Progenitor cell of endocrine pancreas (in vitro differentiated cells): ENCODE results near the gene RAB37. TPM values are rescaled to one million over a fixed set of nuclear protein-coding genes. Genes with fewer than 3 reads are reported as not detected.

Experiments
- DNase-seq: peaks from one replicate; pipeline ENCODE4 v3.0.0; 2021; ENCODE audit warnings: low spot score; ENCODE audit not compliant: unreplicated experiment
- H3K27ac Mint-ChIP-seq: 2 replicates; pipeline ENCODE4 v1.8.0; 2021; ENCODE audit warnings: mild to moderate bottlenecking, moderate library complexity, mixed read lengths
- H3K27me3 Mint-ChIP-seq: 2 replicates; pipeline ENCODE4 v1.8.0; 2021; ENCODE audit warnings: mixed read lengths
- H3K36me3 Mint-ChIP-seq: 2 replicates; pipeline ENCODE4 v1.8.0; 2022; ENCODE audit warnings: mixed read lengths; ENCODE audit not compliant: insufficient read depth
- H3K4me1 Mint-ChIP-seq: 2 replicates; pipeline ENCODE4 v1.8.0; 2021; ENCODE audit warnings: low read depth, mixed read lengths
- H3K4me3 Mint-ChIP-seq: 2 replicates; pipeline ENCODE4 v1.8.0; 2021; ENCODE audit warnings: low read depth, mild to moderate bottlenecking, moderate library complexity, mixed read lengths
- H3K9me3 Mint-ChIP-seq: 2 replicates; pipeline ENCODE4 v1.8.0; 2021; ENCODE audit warnings: low read depth, mixed read lengths
- total RNA-seq: library from RNA; stranded (reverse); gene quantifications from 2 replicates; pipeline ENCODE4 v1.2.1, GENCODE V29; 2021
- TF ChIP-seq, protein P1 (sequence below): fragments of 200-600 bp; sonication (generic); IDR thresholded peaks from one replicate; pipeline ENCODE4 v1.5.0; 2021; ENCODE audit warnings: antibody characterized with exemption, mild to moderate bottlenecking; ENCODE audit not compliant: unreplicated experiment

RAB37 gene
- total RNA-seq, 1 donor from 2014 or later = 3.2 TPM

DNA sequence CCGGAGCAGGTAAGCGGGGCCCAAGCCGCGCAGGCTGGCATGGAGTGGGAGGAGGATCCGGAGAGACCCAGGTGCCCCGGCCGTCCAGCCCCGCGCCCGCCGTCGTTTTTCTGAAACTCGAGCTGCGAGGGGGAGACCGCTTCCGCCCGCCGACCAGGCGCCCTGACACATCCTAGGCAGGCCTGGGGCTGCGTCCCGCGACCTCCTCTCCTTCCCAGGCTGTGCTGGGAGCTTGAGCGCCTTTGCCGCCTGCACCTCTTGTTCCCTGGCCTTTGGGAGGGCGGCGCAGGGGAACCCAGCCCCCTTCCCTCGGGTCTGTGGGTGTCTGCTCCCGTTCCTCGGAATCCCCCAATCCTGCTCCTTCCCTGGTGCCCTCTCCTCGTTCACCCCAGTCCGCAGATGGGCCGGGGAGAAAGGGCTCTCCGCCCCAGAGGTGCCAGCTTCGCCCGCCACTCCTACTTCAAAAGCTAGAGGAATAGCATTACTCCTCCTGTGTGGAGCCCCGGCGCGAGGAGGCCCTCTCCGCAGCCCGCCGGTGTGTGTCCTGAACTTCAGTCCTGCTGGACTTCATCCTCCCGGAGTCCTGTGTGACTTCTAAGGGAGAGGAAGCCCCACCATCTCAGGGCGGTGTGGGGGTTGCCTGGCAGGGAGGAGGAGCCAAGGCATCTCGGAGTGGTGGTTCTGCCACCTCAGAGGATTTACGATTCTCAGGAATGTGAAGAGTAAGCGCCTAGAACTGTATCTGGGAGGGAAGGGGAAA is 12.4 kb downstream of the RAB37 start:
- TF ChIP-seq, protein P1, sequence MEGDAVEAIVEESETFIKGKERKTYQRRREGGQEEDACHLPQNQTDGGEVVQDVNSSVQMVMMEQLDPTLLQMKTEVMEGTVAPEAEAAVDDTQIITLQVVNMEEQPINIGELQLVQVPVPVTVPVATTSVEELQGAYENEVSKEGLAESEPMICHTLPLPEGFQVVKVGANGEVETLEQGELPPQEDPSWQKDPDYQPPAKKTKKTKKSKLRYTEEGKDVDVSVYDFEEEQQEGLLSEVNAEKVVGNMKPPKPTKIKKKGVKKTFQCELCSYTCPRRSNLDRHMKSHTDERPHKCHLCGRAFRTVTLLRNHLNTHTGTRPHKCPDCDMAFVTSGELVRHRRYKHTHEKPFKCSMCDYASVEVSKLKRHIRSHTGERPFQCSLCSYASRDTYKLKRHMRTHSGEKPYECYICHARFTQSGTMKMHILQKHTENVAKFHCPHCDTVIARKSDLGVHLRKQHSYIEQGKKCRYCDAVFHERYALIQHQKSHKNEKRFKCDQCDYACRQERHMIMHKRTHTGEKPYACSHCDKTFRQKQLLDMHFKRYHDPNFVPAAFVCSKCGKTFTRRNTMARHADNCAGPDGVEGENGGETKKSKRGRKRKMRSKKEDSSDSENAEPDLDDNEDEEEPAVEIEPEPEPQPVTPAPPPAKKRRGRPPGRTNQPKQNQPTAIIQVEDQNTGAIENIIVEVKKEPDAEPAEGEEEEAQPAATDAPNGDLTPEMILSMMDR = no peak
- no peak for DNase-seq
- Mint-ChIP-seq H3K4me3 (peak overlapping the region; percentile 95), H3K27me3 (no peaks in the 10 kb centered on the region), H3K4me1 (peaks cover 45% of the 10 kb centered on the region), H3K27ac (peak overlapping the region; percentile 95), H3K9me3 (no peaks in the 10 kb centered on the region), H3K36me3 (peaks cover 7% of the 10 kb centered on the region)

DNA sequence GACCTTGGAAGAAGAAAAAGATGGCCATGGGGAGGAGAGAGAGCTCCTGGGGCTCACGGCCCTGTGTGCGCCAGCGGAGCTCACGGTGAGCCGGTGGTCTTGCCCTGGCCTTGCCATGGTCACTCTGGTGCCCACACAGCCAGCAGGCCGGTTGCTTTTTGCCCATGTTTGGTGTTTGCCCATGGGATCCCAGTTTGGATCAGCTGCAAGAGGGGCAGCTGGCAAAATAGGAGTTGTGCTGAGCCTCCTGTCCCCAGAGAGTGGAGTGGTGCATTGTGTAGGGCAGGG is 12.9 kb downstream of the RAB37 start:
- H3K9me3 Mint-ChIP-seq = no peaks in the 10 kb centered on the region
- H3K4me1 Mint-ChIP-seq = peaks cover 44% of the 10 kb centered on the region
- no peaks in the 10 kb centered on the region for H3K27me3 Mint-ChIP-seq
- no peak for DNase-seq
- peaks cover 7% of the 10 kb centered on the region for H3K36me3 Mint-ChIP-seq
- TF ChIP-seq, protein P1 = no peak
- peak overlapping the region; percentile 95 for H3K4me3 Mint-ChIP-seq
- peak overlapping the region; percentile 95 for H3K27ac Mint-ChIP-seq

DNA sequence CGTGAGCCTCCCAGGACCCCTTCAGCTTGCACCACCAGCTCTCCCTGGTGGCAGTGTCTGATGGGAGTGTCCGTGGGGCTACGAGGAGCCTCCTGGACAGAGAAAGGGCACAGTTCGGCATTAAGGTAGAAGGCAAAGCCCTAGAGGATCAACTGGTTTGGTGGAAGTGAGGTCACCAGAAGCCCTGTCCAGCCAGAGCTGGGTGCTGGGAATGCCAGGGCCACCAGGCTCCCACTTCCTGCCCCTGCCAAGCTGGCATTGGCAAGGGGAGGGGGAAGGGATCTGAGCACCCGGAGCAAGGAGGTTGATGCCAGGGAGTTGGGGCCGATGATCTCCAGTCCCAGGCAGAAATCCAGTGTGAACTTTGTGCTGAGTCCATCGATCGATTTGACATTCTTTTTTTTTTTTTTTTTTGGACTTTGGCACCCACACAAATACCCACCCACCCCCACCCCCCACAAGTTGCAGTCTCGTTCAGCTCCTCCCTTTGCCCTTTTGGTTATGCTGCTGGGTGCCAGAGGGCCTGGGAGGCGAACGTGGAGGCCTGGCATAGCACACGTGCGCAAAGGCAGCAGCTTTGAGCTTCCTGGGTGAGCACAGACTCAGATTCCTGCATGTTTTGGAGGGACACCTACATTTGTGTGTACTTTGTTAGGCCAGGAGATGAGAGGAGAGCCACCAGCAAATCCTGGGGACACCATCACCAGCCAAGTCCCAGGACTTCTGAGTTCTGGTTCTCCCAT is 13.4 kb downstream of the RAB37 start:
- Mint-ChIP-seq H3K4me3 (peak overlapping the region; percentile 95), H3K27ac (peak overlapping the region; percentile 95), H3K36me3 (peaks cover 7% of the 10 kb centered on the region), H3K4me1 (peaks cover 47% of the 10 kb centered on the region), H3K27me3 (no peaks in the 10 kb centered on the region), H3K9me3 (no peaks in the 10 kb centered on the region)
- no peak for DNase-seq
- TF ChIP-seq, protein P1 = no peak

DNA sequence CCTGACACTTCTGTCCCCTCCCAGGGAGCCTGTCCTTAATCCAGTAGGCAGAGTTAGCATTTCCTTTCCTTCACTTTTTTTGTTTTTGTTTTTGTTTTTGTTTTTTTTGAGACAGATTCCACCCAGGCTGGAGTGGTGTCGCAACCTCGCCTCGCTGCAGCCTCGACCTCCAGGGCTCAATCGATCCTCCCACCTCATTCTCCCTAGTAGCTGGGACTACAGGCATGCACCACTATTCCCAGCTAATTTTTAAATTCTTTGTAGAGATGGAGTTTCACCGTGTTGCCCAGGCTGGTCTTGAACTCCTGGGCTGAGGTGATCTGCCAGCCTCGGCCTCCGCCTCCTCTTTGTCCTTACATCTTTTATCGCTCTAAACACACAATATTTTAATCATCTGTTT is 15.4 kb downstream of the RAB37 start:
- Mint-ChIP-seq H3K27me3 (no peaks in the 10 kb centered on the region), H3K9me3 (no peaks in the 10 kb centered on the region), H3K36me3 (peaks cover 7% of the 10 kb centered on the region), H3K4me3 (peak overlapping the region; percentile 59), H3K4me1 (peaks cover 46% of the 10 kb centered on the region), H3K27ac (peak overlapping the region; percentile 95)
- TF ChIP-seq, protein P1 = no peak
- no peak for DNase-seq

DNA sequence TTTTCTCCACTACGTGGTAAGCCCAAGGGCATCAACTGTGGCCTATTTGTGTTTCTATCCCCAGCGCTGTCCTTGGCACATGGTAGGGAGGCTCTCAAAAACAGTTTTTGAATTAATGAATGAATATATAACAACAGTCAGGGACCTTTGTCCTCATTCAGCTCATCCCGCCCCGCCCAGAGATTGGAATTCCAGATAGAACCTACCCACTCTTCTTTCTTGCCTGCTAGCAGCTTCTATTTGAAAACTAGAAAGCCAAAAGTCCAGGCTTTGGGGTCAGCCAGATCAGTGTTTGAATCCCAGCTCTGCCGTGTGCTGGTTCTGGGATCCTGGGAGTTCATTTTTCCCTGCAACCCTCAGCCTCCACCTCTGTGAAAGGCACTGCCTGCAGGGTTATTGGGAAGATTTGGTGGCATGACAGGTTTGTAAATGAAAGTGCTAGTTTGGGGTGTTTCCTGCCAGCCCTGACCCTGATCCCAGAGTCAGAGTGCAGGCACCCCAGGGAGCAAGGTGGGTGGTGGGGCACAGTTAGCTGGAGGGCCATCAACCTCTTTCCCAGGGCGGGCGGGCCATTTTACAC is 15.9 kb downstream of the RAB37 start:
- no peak for DNase-seq
- Mint-ChIP-seq H3K4me1 (peaks cover 49% of the 10 kb centered on the region), H3K27ac (peak overlapping the region; percentile 95), H3K4me3 (peak overlapping the region; percentile 59), H3K36me3 (peaks cover 7% of the 10 kb centered on the region), H3K9me3 (no peaks in the 10 kb centered on the region), H3K27me3 (no peaks in the 10 kb centered on the region)
- TF ChIP-seq, protein P1 = no peak
